ENCODE measurements around the gene IFT88.

GRCh38 chr13:20546556-20546955 lies 20.4 kb upstream of the IFT88 start:
- no peak for TF ChIP-seq CTCF (IDR thresholded peaks at IDR 0.05; ENCODE audit: low read length)
- TF ChIP-seq EZH2phosphoT487 (IDR thresholded peaks at IDR 0.05; ENCODE audit: low read length): no peak

Data from MM.1S (cell line).